Esophagus squamous epithelium (tissue), 5 donors: ENCODE measurements around the gene C21orf91. TPM values are rescaled to one million over a fixed set of nuclear protein-coding genes. Genes with fewer than 3 reads are reported as not detected.

Source experiments
- DNase-seq: peaks from one replicate; lab custom pipeline; 2025; lab: John Stamatoyannopoulos, UW
- H3K27ac ChIP-seq, 4 donors: fragments of 200-600 bp; sonication (generic); one replicate each; pipeline ENCODE4 v1.5.1; 2016 to 2019; ENCODE audit warnings: mild to moderate bottlenecking in 1 of 4
- H3K27me3 ChIP-seq, 4 donors: fragments of 200-600 bp; sonication (generic); 1 replicate in 3 of 4; 2 replicates in 1 of 4; pipeline versions ENCODE4 v1.5.1 to v1.6.0; 2017 to 2021; ENCODE audit warnings: antibody characterized with exemption in 1 of 4
- H3K36me3 ChIP-seq, 3 donors: fragments of 200-600 bp; sonication (generic); one replicate each; pipeline ENCODE4 v1.5.1; 2016 to 2019
- H3K4me1 ChIP-seq, 3 donors: fragments of 200-600 bp; sonication (generic); one replicate each; pipeline ENCODE4 v1.5.1; 2017 to 2019
- H3K4me3 ChIP-seq, 4 donors: fragments of 200-600 bp; sonication (generic); 1 replicate in 3 of 4; 2 replicates in 1 of 4; pipeline ENCODE4 v1.5.1; 2016 to 2019; ENCODE audit warnings: mild to moderate bottlenecking in 2 of 4, moderate library complexity in 1 of 4
- H3K9me3 ChIP-seq, 3 donors: fragments of 200-600 bp; sonication (generic); one replicate each; pipeline ENCODE4 v1.5.1; 2016 to 2019
- POLR2A ChIP-seq, 4 donors: fragments of 450-650 bp; IDR thresholded peaks; one replicate each; pipeline ENCODE4 v1.6.1; 2017; ENCODE audit warnings: antibody characterized with exemption in 4 of 4, mild to moderate bottlenecking in 4 of 4, moderate library complexity in 3 of 4
- WGBS, 2 donors: methylation state at CpG; one replicate each; pipeline ENCODE4 v1.1.5; 2018; 5-methylcytosine and 5-hydroxymethylcytosine counted together
- intact Hi-C: fragments of 100-400 bp; cut with DNase I; formaldehyde crosslinking; loops from one replicate; pipeline ENCODE4 v1.15.0; 2022
- total RNA-seq, 4 donors: library from RNA; depleted of rRNA; stranded (reverse); fragments of >200 nt; gene quantifications; one replicate each; pipeline ENCODE4 v1.1.0, GENCODE V29; 2016
- TF ChIP-seq, protein P1 (sequence below), 6 experiments: fragments of 450-650 bp in 4 of 6; fragments of 200-600 bp in 2 of 6; sonication (generic) in 2 of 6; IDR thresholded peaks; one replicate each; pipeline ENCODE4 v1.5.1; 2016 to 2019; ENCODE audit warnings: antibody characterized with exemption in 6 of 6, mild to moderate bottlenecking in 4 of 6, moderate library complexity in 4 of 6
- donor health status: DM: yes; HTN: yes; CAD: no.

C21orf91 gene
- total RNA-seq, 4 donors from 2014 or later: 4.2 to 16.5 (median 12.8) TPM

GRCh38 chr21:17769447-17769845 lies 49.7 kb downstream of the C21orf91 start:
- DNase-seq: no peak
- Histone ChIP-seq H3K9me3 (no peaks in the 10 kb centered on the region), H3K4me3 (no peak overlapping the region), H3K4me1 (peaks cover 0 to 7% (median 0%) of the 10 kb centered on the region in 3 donors), H3K36me3 (no peaks in the 10 kb centered on the region), H3K27me3 (no peaks in the 10 kb centered on the region), H3K27ac (no peak overlapping the region)
- no peak for TF ChIP-seq POLR2A (IDR thresholded peaks at IDR 0.05)
- TF ChIP-seq, protein P1, sequence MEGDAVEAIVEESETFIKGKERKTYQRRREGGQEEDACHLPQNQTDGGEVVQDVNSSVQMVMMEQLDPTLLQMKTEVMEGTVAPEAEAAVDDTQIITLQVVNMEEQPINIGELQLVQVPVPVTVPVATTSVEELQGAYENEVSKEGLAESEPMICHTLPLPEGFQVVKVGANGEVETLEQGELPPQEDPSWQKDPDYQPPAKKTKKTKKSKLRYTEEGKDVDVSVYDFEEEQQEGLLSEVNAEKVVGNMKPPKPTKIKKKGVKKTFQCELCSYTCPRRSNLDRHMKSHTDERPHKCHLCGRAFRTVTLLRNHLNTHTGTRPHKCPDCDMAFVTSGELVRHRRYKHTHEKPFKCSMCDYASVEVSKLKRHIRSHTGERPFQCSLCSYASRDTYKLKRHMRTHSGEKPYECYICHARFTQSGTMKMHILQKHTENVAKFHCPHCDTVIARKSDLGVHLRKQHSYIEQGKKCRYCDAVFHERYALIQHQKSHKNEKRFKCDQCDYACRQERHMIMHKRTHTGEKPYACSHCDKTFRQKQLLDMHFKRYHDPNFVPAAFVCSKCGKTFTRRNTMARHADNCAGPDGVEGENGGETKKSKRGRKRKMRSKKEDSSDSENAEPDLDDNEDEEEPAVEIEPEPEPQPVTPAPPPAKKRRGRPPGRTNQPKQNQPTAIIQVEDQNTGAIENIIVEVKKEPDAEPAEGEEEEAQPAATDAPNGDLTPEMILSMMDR (IDR thresholded peaks at IDR 0.05): no peak
- 82 to 88% methylated on average over 3 of the region's 3 CpGs for WGBS, 2 donors
- intact Hi-C loops: no loop called here

GRCh38 chr21:17768840-17769446 lies 50.2 kb downstream of the C21orf91 start:
- Histone ChIP-seq H3K27ac (no peak overlapping the region), H3K36me3 (no peaks in the 10 kb centered on the region), H3K9me3 (no peaks in the 10 kb centered on the region), H3K4me3 (no peak overlapping the region), H3K4me1 (peaks cover 0 to 7% (median 0%) of the 10 kb centered on the region in 3 donors), H3K27me3 (no peaks in the 10 kb centered on the region)
- DNase-seq: no peak
- WGBS, 2 donors: 50 to 77% methylated on average over 3 of the region's 3 CpGs
- intact Hi-C loops: no loop called here
- TF ChIP-seq POLR2A (IDR thresholded peaks at IDR 0.05): no peak
- TF ChIP-seq, protein P1 (IDR thresholded peaks at IDR 0.05): no peak

- no peak for TF ChIP-seq POLR2A (IDR thresholded peaks at IDR 0.05)
- TF ChIP-seq, protein P1 (IDR thresholded peaks at IDR 0.05): no peak
These were observed 53.9 kb downstream of the C21orf91 start for GRCh38 chr21:17765207-17765606.

DNA sequence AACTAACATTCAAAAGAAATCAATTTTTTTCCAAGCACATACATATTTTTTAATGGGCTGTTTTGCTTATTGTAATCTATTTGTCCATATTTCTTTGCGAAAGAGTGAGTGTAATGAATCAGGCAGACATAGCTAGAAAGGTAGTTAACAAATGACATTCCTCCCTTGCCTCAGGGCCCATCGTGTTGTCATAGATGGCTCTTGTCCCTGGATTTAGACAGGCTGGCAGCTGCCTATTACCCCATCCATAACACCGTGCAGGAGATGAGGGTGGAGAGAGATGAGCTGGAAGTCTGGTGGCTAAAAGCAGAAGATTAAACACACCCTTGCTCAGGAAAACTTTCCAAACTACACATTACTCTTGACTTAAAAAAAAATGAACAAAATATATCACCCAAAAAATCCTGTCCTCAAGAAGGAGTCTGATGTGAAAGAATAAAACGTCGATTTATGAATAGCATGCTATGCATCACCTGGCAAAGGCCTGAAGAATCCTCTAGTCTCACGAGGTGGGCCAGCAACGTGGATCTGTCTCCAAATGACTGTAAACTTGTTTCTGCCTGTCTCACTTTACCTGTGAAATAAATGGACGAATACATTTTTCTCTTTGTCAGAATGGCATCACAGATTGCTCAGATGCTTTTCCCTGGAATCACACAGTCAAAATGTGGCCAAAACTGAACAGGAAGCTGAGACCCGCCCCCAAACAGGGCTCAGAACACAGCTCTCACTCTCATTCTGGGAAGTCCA lies 55.7 kb downstream of the C21orf91 start:
- no peak for TF ChIP-seq POLR2A (IDR thresholded peaks at IDR 0.05)
- TF ChIP-seq, protein P1 (IDR thresholded peaks at IDR 0.05): no peak
- Histone ChIP-seq H3K27me3 (no peaks in the 10 kb centered on the region), H3K36me3 (no peaks in the 10 kb centered on the region), H3K27ac (no peak overlapping the region), H3K4me1 (peaks cover 0 to 5% (median 0%) of the 10 kb centered on the region in 3 donors), H3K9me3 (no peaks in the 10 kb centered on the region), H3K4me3 (no peak overlapping the region)
- intact Hi-C loops: no loop called here
- WGBS, 2 donors: 43% methylated on average over 9 of the region's 9 CpGs
- DNase-seq: no peak

More at GRCh38 chr21:17765207-17765606, 53.9 kb downstream of the C21orf91 start:
- H3K4me3 ChIP-seq: no peak overlapping the region
- intact Hi-C loops: no loop called here
- no peaks in the 10 kb centered on the region for H3K27me3 ChIP-seq
- H3K36me3 ChIP-seq: no peaks in the 10 kb centered on the region
- DNase-seq: no peak
- H3K9me3 ChIP-seq: no peaks in the 10 kb centered on the region
- peaks cover 0 to 13% (median 0%) of the 10 kb centered on the region in 3 donors for H3K4me1 ChIP-seq
- WGBS, 2 donors: 92 to 96% methylated on average over 5 of the region's 5 CpGs
- no peak overlapping the region for H3K27ac ChIP-seq

- intact Hi-C loops: no loop called here
- WGBS, 2 donors: 66 to 72% methylated on average over 4 of the region's 4 CpGs
- H3K27ac ChIP-seq: no peak overlapping the region
- no peak for DNase-seq
- no peaks in the 10 kb centered on the region for H3K9me3 ChIP-seq
- no peak overlapping the region for H3K4me3 ChIP-seq
- TF ChIP-seq, protein P1 (IDR thresholded peaks at IDR 0.05): no peak
- TF ChIP-seq POLR2A (IDR thresholded peaks at IDR 0.05): no peak
- no peaks in the 10 kb centered on the region for H3K27me3 ChIP-seq
- no peaks in the 10 kb centered on the region for H3K36me3 ChIP-seq
- H3K4me1 ChIP-seq: peaks cover 0 to 5% (median 0%) of the 10 kb centered on the region in 3 donors
These were observed 59.5 kb downstream of the C21orf91 start for GRCh38 chr21:17759511-17760178.
